ENCODE results near the gene IFFO2.
"Not testable (repeated sequence)": the region's sequence is repeated elsewhere in the genome, so short reads cannot be mapped to it uniquely, and the experiment has no call there.

Gene IFFO2

DNA sequence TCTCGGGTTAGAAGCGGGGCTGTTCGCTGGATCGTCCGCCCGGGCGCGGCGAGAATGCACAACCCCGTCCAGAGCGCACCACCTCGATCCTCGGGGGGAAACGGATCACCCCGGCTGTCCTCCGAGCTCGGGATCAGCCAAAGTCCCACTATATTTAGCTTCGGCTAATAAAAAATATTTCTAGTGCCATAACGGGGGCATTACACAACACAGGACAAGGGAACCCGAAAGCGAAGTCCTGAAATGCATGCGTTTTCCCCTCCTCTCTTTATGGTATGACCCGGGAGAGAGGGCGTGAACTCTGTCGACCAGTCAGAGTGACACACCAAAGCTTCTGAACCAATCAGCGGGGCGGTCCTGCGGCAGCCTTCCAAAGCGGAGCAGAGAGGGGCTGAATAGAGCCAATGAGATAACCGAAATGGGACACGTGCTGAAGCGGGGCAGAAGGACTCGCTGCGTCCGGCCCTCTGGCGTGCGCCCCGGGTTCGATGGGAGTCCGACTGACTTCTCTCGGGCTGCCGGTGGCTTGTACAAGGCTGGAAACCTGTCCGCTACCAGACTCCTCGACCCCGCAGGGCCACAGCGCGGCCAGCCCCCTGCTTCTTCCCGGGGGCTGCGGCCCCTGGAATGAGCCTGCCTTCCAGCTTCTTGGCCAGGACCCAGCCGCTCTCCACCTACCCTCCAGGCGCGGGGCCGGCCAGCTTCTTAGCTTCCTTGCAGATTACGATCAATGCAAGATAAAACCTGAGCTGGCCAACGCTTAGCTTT is 53.8 kb downstream of the IFFO2 start, which contains the start of gene ALDH4A1:
ALDH4A1 (minus strand) TSS at position 33 of the 768 bp plus-strand sequence; CDS start at position 1, 32 bp downstream.
- H3K4me1 ChIP-seq (ENCODE audit: control insufficient read depth, insufficient read depth, low read length, poor library complexity, severe bottlenecking), result peaks cover 18% of the 10 kb centered on the region
- H3K36me3 ChIP-seq (ENCODE audit: control insufficient read depth, insufficient read depth, low read length), result peaks cover 15% of the 10 kb centered on the region
- H3K9me3 ChIP-seq (ENCODE audit: control insufficient read depth, low read length), result no peaks in the 10 kb centered on the region
- WGBS, 2 experiments (ENCODE audit: insufficient coverage in 2 of 2), result 0 to 1% methylated on average over 52 to 55 of the region's 55 CpGs
- H3K27ac ChIP-seq (ENCODE audit: low read depth, low read length, severe bottlenecking), result peak within 1 kb of the TSS; percentile 99
- H3K4me3 ChIP-seq (ENCODE audit: extremely low read depth, insufficient read depth, low read length, poor library complexity, severe bottlenecking), result peak within 1 kb of the TSS; percentile 78

DNA sequence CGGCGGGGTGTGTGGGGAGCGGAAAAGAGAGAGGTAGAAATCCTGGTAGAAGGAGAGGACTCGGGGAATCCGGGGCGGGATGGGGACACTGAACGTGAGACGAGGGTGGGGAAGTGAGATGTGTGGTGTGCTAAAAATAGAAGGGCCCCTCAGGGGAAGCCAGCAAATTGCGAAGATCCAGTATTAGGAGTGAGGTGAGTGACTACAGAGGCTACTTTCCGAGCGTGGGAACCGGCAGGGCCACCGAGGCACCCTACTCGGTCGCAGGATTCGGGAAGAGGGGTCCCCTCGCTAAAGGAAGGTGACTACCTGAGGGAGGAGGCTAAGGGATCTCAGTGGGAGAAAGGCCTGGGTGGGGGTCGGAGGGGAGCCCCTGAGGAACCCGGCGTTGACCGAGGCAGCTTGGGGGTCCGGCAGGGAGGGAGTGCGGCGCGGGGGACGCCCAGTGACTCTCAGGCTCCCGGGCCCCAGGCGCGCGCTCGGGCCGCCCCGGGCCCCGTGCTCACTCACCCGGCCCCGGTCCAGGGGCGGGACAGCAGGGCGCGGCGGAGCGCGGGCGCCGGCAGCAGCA is 54.4 kb downstream of the IFFO2 start:
- Histone ChIP-seq H3K4me3 (ENCODE audit: extremely low read depth, insufficient read depth, low read length, poor library complexity, severe bottlenecking) (peak overlapping the region; percentile 78), H3K27ac (ENCODE audit: low read depth, low read length, severe bottlenecking) (peak overlapping the region; percentile 99), H3K9me3 (ENCODE audit: control insufficient read depth, low read length) (no peaks in the 10 kb centered on the region), H3K4me1 (ENCODE audit: control insufficient read depth, insufficient read depth, low read length, poor library complexity, severe bottlenecking) (peaks cover 13% of the 10 kb centered on the region), H3K36me3 (ENCODE audit: control insufficient read depth, insufficient read depth, low read length) (peaks cover 17% of the 10 kb centered on the region)
- WGBS, 2 experiments (ENCODE audit: insufficient coverage in 2 of 2), result 0% methylated on average over 30 to 33 of the region's 44 CpGs

DNA sequence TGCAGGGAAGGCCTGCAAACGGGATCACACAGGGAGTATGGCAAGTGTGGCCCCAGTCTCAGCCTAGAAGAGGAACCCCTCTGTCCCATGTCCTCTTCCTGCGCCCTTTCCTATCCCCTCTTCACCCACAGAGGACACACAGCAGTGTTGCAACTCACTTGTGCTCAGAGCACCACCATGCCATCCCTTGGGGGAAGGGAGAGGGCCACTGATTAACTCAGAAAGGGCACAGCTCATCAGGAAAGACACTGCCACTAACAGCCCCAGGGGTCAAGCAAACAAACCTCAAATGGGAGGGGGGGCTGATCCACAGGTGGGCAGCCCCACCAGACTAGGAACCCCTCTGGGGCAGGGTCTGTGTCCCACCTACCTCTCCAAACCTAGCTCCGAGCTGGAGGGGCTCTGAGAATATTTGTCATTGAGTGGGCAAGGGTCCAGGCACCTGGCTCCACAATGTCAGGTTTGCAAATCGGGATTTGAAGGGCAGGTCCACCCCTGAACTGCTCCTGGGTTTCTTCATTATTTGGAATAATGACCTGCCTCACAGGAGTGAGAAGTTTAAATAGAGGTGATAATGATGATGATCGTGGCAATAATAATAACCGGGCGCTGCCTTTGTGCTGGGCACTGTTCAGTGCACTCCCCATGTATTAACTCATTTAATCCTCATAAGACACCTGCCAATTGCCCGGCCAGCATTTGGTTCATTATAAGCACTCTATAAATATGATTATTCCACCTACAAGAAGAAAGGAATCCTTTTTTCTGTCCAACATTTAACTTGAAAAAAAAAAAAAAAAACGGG is 55.1 kb downstream of the IFFO2 start:
- H3K4me3 ChIP-seq (ENCODE audit: extremely low read depth, insufficient read depth, low read length, poor library complexity, severe bottlenecking), result peak overlapping the region; percentile 78
- H3K4me1 ChIP-seq (ENCODE audit: control insufficient read depth, insufficient read depth, low read length, poor library complexity, severe bottlenecking), result peaks cover 13% of the 10 kb centered on the region
- no peak overlapping the region for H3K27ac ChIP-seq (ENCODE audit: low read depth, low read length, severe bottlenecking)
- 50 to 72% methylated on average over 1 to 3 of the region's 9 CpGs for WGBS, 2 experiments (ENCODE audit: insufficient coverage in 2 of 2)
- H3K9me3 ChIP-seq (ENCODE audit: control insufficient read depth, low read length), result no peaks in the 10 kb centered on the region
- H3K36me3 ChIP-seq (ENCODE audit: control insufficient read depth, insufficient read depth, low read length), result peaks cover 12% of the 10 kb centered on the region

DNA sequence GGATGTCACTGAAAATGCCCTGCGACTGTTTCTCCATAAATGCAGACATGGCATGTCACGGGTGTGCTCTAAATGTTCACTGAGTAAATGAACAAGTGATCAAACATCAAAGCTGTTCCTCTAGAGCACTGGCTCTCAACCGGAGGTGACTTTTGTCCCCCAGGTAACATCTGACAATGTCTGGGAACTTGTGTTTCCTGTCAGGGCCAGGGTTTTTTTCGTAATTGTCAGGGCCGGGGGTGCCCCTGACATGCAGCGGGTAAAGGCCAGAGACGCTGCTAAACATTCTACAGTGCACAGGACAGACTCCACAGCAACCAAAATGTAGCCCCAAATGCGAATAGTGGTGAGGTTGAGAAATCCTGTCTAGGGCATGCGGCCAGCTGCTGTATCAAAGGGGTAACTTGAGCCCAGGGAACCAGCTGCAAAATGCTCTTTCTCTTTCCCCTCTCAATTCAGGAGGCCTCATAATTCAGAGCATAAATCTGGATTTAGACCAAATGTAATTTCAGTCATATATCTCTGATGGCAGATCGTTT is 56.1 kb downstream of the IFFO2 start:
- 91 to 94% methylated on average over 9 of the region's 10 CpGs for WGBS, 2 experiments (ENCODE audit: insufficient coverage in 2 of 2)
- Histone ChIP-seq H3K4me1 (ENCODE audit: control insufficient read depth, insufficient read depth, low read length, poor library complexity, severe bottlenecking) (peaks cover 13% of the 10 kb centered on the region), H3K4me3 (ENCODE audit: extremely low read depth, insufficient read depth, low read length, poor library complexity, severe bottlenecking) (no peak overlapping the region)

DNA sequence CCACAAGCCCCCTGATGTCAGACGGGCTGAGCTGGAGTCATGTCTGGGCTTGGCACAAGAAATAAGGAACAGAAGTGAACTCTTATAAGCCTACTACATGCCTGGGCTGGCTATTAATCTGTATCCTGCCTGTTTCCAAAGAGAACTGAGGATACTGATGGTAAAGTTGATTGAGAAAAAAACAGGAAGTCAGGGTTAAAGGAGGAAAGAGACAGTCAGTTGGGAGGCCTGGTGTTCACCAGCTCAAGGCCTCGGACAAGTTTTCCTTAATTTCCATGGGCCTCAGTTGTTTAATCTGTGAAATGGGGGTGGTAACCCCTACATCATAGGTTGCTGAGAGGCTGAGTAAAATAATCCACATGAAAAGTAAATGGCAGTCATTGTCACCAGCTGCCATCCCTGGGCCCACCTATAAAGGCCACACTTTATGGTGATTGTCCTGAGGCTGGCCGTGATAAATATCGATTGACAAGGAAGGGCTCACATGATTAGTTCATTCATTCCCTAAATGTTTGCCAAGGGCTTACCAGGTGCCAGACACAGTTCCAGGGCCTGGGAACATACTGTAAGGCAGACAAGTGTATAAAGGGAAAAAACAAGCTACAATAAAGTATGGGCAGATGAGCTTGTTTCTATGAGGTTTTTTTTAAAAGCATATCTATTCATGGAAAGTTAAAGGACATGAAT is 57.0 kb downstream of the IFFO2 start:
- H3K4me3 ChIP-seq (ENCODE audit: extremely low read depth, insufficient read depth, low read length, poor library complexity, severe bottlenecking), result no peak overlapping the region
- H3K36me3 ChIP-seq (ENCODE audit: control insufficient read depth, insufficient read depth, low read length), result peaks cover 5% of the 10 kb centered on the region
- WGBS, 2 experiments (ENCODE audit: insufficient coverage in 2 of 2), result 93 to 96% methylated on average over 3 to 4 of the region's 4 CpGs
- no peaks in the 10 kb centered on the region for H3K9me3 ChIP-seq (ENCODE audit: control insufficient read depth, low read length)
- H3K4me1 ChIP-seq (ENCODE audit: control insufficient read depth, insufficient read depth, low read length, poor library complexity, severe bottlenecking), result peaks cover 18% of the 10 kb centered on the region
- no peak overlapping the region for H3K27ac ChIP-seq (ENCODE audit: low read depth, low read length, severe bottlenecking)

More for the DNA sequence above, 56.1 kb downstream of the IFFO2 start:
- Histone ChIP-seq H3K9me3 (ENCODE audit: control insufficient read depth, low read length) (no peaks in the 10 kb centered on the region), H3K36me3 (ENCODE audit: control insufficient read depth, insufficient read depth, low read length) (peaks cover 5% of the 10 kb centered on the region), H3K27ac (ENCODE audit: low read depth, low read length, severe bottlenecking) (no peak overlapping the region)

DNA sequence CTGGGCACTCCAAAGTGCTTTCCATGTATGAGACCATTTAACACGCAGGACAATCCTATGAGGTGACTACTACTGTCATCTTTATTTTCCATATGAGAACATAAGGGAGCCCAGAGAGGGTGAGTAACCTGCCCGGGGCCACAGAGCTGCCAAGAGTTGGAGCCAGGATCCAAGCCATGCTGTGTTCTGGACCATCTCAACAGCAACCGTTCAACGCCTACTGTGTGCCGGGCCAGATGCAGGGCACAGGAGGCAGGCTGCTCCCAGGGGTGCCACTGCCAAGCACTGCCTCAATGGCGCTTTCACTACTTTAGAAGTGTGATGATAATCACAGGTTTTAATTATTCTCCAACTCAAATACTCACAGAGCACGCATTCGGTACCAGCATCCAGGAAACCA is 57.9 kb downstream of the IFFO2 start:
- Histone ChIP-seq H3K9me3 (ENCODE audit: control insufficient read depth, low read length) (no peaks in the 10 kb centered on the region), H3K36me3 (ENCODE audit: control insufficient read depth, insufficient read depth, low read length) (peaks cover 5% of the 10 kb centered on the region)
- WGBS, 2 experiments (ENCODE audit: insufficient coverage in 2 of 2), result 86 to 98% methylated on average over 7 of the region's 8 CpGs

DNA sequence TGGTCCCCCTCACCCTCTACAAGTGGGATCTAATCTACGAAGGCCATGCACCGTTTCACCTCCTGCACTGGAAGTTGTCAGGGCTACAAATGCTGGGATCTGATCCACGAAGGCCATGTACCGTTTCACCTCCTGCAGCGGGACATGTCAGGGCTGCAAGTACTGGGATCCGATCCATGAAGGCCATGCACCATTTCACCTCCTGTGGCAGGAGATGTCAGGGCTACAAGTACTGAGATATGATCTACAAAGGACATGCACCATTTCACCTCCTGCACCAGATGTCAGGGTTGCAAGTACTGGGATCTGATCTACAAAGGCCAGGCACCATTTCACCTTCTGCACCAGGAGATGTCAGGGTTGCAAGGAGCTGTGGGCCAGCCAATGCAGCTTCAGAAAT is 61.2 kb downstream of the IFFO2 start:
- WGBS, 2 experiments (ENCODE audit: insufficient coverage in 2 of 2), result 94 to 97% methylated on average over 5 to 6 of the region's 6 CpGs
- Histone ChIP-seq H3K9me3 (ENCODE audit: control insufficient read depth, low read length) (no peaks in the 10 kb centered on the region), H3K27ac (ENCODE audit: low read depth, low read length, severe bottlenecking) (no peak overlapping the region), H3K4me3 (ENCODE audit: extremely low read depth, insufficient read depth, low read length, poor library complexity, severe bottlenecking) (no peak overlapping the region), H3K4me1 (ENCODE audit: control insufficient read depth, insufficient read depth, low read length, poor library complexity, severe bottlenecking) (peaks cover 17% of the 10 kb centered on the region), H3K36me3 (ENCODE audit: control insufficient read depth, insufficient read depth, low read length) (peaks cover 5% of the 10 kb centered on the region)

More for the DNA sequence above, 57.9 kb downstream of the IFFO2 start:
- Histone ChIP-seq H3K4me3 (ENCODE audit: extremely low read depth, insufficient read depth, low read length, poor library complexity, severe bottlenecking) (no peak overlapping the region), H3K27ac (ENCODE audit: low read depth, low read length, severe bottlenecking) (no peak overlapping the region), H3K4me1 (ENCODE audit: control insufficient read depth, insufficient read depth, low read length, poor library complexity, severe bottlenecking) (peaks cover 22% of the 10 kb centered on the region)

DNA sequence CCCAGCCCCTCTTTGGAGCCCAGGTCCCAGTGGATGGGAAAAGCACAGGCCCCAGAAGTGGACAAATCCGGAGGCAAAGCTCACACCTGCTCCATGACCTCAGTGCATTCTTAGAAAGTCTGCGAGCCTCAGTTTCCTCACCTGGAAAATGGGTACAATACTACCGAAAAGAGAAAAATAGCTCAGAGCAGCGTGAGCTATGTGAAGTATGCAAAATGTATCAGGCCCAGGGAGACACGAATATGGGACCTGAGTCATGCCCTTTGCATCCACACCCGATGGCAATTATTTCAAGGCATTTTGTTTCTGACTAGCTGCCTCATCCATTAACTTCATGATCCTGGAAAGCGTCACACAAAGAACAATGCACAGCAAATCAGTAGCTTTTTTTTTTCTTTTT is 63.4 kb downstream of the IFFO2 start:
- Histone ChIP-seq H3K27ac (ENCODE audit: low read depth, low read length, severe bottlenecking) (no peak overlapping the region), H3K36me3 (ENCODE audit: control insufficient read depth, insufficient read depth, low read length) (peaks cover 5% of the 10 kb centered on the region), H3K4me3 (ENCODE audit: extremely low read depth, insufficient read depth, low read length, poor library complexity, severe bottlenecking) (no peak overlapping the region), H3K4me1 (ENCODE audit: control insufficient read depth, insufficient read depth, low read length, poor library complexity, severe bottlenecking) (peaks cover 17% of the 10 kb centered on the region), H3K9me3 (ENCODE audit: control insufficient read depth, low read length) (no peaks in the 10 kb centered on the region)
- WGBS, 2 experiments (ENCODE audit: insufficient coverage in 2 of 2), result 90 to 95% methylated on average over 6 to 7 of the region's 7 CpGs

DNA sequence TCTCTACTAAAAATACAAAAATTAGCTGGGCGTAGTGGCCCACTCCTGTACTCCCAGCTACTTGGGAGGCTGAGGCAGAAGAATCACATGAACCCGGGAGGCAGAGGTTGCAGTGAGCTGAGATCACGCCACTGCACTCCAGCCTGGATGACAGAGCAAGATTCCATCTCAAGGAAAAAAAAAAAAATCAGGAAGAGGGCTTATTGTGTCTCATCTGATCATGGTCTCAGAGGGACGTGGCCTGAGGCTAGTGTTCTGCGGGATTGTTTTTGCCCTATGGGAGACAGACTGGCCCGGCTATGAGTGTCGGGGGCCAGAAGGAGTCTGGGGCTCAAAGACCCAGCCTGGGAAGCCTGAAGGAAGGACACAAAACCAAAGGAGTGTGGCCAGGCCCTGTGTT is 64.6 kb downstream of the IFFO2 start:
- 92 to 94% methylated on average over 7 of the region's 7 CpGs for WGBS, 2 experiments (ENCODE audit: insufficient coverage in 2 of 2)
- not testable (repeated sequence) for H3K9me3 ChIP-seq (ENCODE audit: control insufficient read depth, low read length); H3K4me3 ChIP-seq (ENCODE audit: extremely low read depth, insufficient read depth, low read length, poor library complexity, severe bottlenecking); H3K36me3 ChIP-seq (ENCODE audit: control insufficient read depth, insufficient read depth, low read length); H3K27ac ChIP-seq (ENCODE audit: low read depth, low read length, severe bottlenecking)
- peaks cover 17% of the 10 kb centered on the region for H3K4me1 ChIP-seq (ENCODE audit: control insufficient read depth, insufficient read depth, low read length, poor library complexity, severe bottlenecking)

DNA sequence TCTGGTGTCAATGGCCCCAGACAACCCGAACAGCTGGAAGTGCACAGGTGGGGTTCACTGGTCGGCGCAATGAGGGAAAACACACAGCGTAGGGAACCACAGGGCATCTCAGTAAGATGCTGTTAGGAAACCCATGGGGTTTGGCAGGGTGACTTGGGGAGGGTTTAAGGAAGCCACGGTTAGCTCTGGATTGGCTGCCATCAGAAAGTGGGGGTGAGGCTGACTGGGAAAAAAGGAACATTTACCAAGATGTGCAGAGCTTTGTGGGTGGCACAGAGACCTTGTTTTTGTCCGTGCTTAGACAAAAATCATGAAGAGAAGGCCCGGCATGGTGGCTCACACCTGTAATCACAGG is 65.1 kb downstream of the IFFO2 start:
- H3K4me1 ChIP-seq (ENCODE audit: control insufficient read depth, insufficient read depth, low read length, poor library complexity, severe bottlenecking), result peaks cover 18% of the 10 kb centered on the region
- H3K27ac ChIP-seq (ENCODE audit: low read depth, low read length, severe bottlenecking), result no peak overlapping the region
- peaks cover 3% of the 10 kb centered on the region for H3K36me3 ChIP-seq (ENCODE audit: control insufficient read depth, insufficient read depth, low read length)
- H3K4me3 ChIP-seq (ENCODE audit: extremely low read depth, insufficient read depth, low read length, poor library complexity, severe bottlenecking), result no peak overlapping the region
- no peaks in the 10 kb centered on the region for H3K9me3 ChIP-seq (ENCODE audit: control insufficient read depth, low read length)
- 90 to 95% methylated on average over 6 to 7 of the region's 7 CpGs for WGBS, 2 experiments (ENCODE audit: insufficient coverage in 2 of 2)

All from mesodermal cell (in vitro differentiated cells).